Stimulated activated CD8-positive, alpha-beta memory T cell treated with anti-CD3 and anti-CD28 coated beads, Interleukin-7, amount 100 ng/mL, for 24 hours (primary cell): ENCODE measurements around the gene TLE6.
A peak's percentile ranks its signal among the peaks of the same experiment; 100 is the strongest.
"Not testable (repeated sequence)": the region's sequence is repeated elsewhere in the genome, so short reads cannot be mapped to it uniquely, and the experiment has no call there.

Experiments
- DNase-seq: peaks from one replicate; pipeline ENCODE4 v3.0.0-alpha.2; 2020; ENCODE audit warnings: low read depth

Gene TLE6

DNA sequence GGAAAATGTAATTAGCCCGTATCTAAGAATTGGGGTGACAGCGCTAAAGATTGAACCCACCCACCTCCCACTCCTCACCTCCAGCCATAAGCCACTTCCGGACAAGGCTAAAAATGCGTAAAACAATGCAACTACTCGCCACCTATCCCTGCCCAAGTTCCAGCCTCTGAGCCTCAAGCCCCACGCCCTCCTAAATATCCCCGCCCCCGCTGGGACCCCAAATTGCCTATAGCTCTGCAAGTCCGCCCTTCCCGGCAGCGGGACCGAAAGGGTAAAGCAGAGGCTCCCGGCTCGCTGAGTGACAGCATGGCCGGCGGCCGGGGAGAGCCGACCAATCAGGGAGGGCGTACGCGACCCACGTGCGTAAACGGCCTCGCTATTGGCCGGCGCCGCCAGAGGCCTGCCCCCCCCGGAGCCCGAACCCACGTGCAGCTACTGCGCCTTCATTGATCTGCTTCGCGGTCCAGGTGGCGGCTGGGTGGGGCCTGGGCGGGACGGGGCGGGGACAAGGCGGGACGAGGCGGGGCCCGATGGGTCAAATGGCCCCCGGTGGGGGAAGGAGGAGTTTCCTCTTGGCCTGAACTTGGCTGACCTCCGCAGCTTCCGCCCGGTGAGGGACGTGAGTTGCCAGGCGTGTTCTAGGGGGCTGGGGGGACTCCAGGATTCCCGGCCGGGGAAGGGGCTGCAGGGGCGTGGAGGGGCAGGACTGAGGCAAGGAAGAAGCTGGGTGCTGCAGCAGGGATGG, at the start of gene TLE6:
TLE6 (plus strand) TSS at position 564 of the 745 bp plus-strand sequence. CDS start 670 bp downstream, outside the sequence.
- DNase-seq, result peak; percentile 79

DNA sequence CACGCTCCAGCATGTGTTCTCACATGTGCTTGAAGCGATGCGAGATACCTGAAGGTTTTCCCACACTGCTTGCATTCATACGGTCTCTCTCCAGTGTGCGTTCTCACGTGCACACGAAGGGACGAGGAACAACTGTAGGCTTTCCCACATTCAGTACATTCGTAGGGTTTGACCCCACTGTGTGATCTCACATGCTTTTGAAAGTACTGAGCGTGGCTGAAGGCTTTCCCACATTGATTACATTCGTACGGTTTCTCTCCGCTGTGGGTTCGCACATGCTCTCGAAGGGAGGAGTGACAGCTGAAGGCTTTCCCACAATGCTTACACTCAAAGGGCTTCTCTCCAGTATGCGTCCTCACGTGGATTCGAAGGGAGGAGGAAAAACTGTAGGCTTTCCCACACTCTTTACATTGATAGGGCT, 43.9 kb upstream of the TLE6 start:
- DNase-seq, result no peak

DNA sequence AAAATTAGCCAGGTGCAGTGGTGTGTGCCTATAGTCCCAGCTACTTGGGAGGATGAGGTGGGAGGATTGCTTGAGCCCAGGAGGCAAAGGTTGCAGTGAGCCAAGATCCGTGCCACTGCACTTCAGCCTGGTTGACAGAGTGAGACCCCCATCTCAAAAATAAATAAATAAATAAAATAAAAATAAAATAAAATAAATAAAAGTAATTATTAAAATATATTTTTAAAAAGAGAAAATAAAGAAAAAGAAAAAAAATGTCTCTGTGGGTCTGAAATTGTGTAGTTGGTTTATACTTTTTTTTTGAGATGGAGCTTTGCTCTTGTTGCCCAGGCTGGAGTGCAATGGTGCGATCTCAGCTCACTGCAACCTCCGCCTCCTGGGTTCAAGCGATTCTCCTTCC, 41.5 kb upstream of the TLE6 start:
- not testable (repeated sequence) for DNase-seq

DNA sequence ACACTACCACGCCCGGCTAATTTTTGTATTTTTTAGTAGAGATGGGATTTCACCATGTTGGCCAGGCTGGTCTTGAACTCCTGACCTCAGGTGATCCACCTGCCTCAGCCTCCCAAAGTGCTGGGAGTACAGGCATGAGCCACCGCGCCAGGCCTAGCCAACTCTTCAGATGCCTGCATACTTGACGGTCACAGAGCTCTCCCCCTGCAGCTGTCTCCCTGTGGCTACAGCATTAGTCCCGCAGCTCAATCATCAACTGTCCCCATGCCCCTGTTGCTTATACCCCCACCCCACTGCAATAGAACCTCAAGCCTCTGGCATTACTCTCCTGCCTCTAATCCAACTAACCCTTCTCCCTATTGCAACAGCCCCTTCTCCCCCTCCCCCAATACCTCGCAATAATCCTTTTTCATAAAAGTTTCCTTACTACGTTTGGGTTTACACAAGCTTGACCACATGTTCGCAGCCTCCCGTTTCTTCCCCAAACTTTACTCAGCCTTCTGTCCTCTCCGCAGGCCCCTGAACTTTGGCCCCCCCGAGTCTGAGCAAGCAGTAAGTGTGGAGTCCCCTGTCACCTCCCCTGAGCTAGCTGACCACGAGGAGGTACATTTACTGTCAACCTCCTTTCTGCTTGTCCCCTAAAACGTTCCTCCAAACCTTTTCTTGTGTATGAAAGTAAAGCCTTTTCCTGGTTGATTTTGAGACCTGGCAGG, 34.3 kb upstream of the TLE6 start:
- no peak for DNase-seq

DNA sequence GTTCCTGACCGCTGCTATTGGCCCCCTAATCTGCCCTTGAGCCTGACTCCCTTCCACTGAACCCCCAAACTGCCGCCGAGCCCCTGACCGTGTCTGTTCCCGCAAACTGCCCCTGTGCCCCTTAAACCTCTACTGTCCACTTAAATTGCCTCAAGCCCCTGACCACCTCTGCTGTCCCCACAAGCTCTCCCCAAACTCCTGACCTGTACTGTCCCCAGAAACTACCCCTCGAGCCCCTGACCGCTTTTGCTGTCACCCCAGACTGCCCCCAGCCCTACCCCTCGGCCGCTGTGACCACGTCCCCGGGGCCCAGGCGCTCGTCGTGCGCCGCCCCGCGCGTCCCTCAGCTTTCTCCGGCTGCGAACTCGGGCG, 33.0 kb upstream of the TLE6 start:
- no peak for DNase-seq

DNA sequence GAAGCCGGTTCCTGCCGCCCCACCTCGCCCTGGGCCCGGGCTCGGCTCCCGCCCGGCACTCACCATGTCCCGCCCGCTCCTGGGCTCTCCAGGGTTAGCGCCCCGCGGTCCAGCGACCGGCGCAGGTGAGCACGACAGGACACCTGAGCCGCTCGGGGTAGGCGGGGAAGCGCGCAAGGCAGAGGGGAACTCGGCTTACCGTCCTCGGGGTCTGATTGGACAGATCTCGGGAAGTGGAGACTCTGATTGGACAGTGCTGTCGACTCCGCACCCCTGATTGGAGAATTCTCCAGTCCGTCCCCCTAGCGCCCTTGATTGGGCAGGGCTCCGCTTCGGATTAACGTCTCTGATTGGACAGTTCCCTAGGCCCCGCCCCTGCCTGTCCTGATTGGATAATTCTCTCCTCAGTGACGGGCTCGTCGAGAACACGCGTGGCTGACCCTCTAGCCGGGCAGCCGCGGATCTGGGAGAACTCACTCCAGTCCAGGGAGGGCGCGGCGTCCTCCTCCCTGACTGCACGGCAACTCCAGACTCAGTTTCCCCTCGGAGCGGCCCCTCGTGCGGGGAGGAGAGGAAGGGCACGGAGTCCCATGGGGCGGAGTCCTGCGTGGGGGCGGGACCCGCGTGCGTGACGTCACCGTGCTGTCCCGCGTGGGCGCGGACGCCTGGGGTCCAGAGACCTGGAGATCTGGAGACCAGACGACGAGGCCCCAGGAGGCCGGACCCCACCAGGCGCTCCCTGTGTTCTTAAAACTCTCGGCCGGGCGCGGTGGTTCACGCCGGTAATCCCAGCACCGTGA, 32.4 kb upstream of the TLE6 start, which contains the start of gene ZNF77:
ZNF77 (minus strand) TSS at position 197 of the 800 bp plus-strand sequence; CDS start at position 66, 131 bp downstream.
- peak; percentile 97 for DNase-seq

DNA sequence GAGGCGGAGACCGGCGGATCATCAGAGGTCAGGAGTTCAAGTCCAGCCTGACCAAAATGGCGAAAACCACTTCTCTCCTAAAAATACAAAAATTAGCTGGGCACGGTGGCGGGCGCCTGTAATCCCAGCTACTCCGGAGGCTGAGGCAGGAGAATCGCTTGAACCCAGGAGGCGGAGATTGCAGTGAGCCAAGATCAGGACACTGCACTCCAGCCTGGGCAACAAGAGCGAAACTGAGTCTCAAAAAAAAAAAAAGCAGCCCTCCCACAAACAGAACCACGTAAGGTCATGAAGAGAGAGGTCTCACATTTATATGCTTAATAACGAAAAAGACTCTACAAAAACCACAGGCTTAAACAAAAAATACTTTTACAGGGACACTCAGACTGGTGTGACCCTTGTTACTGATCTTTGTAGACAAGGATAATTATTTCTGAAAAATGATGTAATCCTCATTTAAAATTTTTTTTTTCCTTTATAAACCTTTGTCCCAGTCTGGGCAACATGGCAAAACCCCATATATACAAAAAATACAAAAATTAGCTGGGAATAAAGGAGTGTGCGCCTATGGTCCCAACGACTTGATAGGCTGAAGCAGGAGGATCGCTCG, 31.7 kb upstream of the TLE6 start:
- no peak for DNase-seq

DNA sequence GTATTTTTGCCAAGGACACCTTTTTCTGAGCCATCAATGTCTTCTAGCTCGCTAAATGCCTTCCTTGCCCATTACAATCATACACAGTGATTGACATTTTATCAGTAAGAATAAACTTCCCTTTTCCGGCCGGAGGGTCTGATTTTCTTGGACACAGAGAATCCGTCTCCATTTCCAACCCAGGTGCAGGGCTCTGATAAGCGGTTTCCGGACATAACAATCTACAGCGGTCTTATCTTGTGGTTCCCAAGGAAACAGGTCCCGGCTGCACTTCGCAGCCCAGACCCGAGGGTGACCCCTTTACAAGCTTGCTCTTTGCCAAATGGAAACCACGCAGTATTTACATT, 27.5 kb upstream of the TLE6 start:
- no peak for DNase-seq

DNA sequence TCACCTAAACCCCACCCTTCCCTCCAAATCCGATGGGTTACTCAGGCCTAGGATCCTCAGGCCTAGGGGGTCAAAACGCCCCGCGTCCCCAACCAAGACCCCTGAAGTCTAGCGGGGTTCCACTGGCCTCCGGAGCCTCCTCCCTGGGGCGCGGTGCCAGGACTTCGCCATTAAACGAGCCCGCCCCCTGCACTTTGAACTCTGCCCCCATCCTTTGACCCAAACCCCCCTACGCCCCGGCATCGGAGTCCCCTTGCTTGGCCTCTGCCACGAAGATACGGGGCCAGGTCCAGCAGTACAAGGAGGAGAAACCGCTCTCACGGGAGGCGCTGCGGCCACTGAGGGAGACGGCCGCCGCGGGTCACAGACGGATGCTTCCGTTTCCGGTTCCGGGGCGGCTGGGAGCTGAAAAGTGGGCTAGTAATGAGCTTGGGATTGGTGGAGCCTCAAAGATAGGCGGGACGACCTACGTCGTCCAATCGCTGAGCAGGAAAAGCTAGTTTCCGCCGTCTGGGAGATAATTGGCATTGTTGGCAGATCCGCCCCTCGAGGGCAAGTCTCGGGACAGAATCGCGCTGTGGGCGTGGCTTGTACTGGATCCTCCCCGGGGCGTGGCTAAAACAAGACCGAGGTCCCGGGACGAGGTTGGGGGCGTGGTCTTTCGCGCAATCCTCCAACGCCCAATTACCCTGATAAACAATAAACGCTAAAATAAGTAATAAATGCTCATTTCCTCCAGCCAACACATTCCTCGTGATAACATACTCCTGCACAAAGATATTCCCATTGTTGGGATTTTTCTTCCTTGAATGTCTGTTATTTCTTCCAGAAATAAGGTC, 26.9 kb upstream of the TLE6 start:
- peak; percentile 100 for DNase-seq

DNA sequence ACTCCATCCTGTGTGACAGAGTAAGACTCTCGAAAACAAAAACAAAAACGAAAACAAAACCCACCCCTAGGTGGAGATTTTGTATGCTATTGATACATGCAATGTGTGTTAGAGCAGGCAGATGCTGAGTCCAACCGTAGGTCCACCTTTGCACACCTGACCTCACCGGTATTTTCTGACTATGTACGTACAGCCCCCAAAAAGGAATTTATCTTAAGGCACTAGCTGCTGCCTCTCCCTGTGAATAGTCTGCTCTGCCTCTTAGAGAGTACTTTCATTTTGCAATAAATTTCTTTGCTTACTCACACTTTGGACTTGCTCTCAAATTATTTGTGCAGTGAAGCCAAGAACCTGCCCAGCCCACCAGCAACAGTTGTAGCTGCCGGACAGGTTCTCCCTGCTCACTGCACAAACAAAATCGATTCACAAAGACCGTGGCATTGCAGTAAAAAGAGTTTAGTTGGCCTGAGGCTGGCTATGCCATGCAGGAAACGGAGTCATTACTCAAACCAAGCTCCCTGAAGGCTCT, 24.3 kb upstream of the TLE6 start:
- DNase-seq, result no peak

DNA sequence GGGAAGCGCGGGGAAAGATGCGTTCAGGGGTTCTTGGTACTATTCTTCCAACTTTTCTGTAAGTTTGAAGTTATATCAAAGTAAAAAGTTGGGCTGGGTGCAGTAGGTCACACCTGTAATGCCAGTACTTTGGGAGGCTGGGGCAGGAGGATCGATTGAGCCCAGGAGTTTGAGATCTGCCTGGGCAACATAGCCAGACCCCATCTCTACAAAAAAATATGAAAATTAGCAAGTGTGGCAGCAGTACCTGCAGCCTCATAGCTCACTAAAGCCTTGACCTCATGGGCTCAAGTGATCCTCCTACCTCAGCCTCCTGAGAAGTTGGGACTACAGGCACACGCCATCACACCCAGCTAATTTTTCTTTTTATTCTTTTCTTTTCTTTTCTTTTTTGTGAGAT, 20.2 kb upstream of the TLE6 start:
- no peak for DNase-seq

DNA sequence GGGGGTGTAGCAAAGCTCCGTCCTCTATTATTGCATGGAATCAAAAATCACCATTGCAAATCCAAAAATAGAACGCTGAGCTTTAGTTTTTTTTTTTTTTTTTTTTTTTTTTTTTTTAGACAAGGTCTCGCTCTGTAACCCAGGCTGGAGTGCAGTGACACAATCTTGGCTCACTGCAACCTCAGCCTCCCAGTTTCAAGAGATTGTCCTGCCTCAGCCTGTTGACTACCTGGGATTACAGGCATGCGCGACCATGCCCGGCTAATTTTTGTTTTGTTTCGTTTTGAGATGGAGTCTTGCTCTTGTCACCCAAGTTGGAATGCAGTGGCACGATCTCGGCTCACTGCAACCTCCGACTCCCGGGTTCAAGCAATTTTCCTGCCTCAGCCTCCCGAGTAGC, 17.2 kb upstream of the TLE6 start:
- no peak for DNase-seq

DNA sequence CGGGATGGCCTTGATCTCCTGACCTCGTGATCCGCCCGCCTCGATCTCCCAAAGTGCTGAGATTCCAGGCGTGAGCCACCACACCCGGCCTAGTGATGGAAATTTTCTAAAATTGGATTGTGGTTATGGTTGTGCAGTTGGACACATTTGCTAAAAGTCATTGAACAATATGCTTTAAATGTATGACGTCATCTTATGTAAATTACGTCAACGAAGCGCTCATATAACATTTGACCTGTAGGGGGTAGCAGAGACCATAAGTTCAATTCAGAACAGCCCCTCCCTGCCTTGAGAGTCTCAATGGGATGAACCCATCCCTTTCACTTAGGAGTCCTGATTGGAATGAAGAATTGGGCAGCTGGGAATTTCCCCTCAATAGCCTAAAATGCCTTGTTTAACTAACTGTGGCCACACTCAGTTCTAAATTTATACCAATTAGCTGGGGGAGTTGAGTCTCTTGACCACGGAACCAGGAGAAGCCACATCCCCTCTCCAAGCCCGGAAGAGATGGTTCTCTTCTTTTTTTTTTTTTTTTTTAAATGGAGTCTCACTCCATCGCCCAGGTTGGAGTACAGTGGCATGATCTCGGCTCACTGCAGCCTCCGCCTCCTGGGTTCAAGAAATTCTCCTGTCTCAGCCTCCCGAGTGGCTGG, 15.2 kb upstream of the TLE6 start:
- DNase-seq, result no peak

DNA sequence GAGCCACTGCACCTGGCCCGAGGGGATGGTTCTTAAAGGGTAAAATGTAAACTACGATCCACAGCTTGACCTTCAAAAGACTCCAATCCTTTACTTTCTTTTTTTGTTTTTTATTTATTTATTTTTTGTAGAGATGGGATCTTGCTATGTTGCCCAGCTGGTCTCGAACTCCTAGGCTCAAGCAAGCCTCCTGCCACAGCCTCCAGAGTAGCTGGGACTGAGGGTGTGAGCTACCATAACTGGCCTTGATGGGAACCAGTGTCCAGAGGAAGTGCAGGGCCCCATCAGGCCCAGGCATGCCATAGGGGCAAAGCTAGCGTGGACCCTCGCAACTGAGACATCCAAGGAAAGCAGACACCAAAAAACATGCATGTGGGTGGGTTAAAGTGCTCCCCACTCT, 14.2 kb upstream of the TLE6 start:
- no peak for DNase-seq

DNA sequence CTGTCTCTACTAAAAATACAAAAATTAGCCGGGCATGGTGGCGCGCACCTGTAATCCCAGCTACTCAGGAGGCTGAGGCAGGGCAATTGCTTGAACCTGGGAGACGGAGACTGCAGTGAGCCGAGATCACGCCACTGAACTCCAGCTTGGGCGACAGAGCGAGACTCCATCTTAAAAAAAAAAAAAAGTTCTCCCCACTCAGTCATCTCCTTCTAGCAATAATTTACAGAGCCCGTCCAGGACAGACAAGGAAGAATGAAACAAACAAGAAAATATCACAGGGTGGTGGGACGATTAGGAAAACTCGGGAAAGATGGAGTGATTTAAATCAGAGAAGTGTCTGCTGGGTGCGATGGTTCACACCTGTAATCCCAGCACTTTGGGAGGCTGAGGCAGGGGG, 13.7 kb upstream of the TLE6 start:
- not testable (repeated sequence) for DNase-seq

DNA sequence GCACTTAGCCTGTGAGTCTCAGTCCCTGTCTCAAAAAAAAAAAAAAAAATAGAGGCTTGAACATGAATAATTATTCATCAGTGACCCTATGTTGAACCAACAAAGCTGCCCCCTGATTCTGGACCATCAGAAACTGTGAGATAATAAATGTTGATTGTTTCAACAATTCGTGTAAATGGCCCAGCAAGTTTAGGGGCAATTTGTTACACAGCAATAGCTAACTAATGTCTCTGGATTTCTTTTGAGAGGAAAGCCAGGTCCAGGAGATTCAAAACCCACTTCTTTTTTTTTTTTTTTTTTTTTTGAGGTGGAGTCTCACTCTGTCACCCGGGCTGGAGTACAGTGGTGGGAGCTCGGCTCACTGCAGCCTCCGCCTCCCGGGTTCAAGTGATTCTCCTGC, 12.5 kb upstream of the TLE6 start:
- no peak for DNase-seq

DNA sequence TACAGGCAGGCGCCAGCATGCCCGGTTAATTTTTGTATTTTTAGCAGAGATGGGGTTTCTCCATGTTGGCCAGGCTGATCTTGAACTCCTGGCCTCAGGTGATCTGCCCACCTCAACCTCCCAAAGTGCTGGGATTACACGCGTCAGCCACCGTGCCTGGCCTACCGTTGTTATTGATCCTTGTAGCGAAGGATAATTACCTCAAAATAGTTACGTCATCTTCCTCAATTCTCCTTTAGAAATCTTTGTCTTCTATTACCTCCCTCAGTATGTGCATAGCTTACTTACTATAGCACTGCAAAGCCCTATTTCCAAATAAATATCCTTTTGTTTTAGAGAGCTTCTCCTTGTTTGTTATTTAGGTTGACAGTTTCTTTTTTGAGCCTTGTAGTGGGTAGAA, 9.4 kb upstream of the TLE6 start:
- no peak for DNase-seq

DNA sequence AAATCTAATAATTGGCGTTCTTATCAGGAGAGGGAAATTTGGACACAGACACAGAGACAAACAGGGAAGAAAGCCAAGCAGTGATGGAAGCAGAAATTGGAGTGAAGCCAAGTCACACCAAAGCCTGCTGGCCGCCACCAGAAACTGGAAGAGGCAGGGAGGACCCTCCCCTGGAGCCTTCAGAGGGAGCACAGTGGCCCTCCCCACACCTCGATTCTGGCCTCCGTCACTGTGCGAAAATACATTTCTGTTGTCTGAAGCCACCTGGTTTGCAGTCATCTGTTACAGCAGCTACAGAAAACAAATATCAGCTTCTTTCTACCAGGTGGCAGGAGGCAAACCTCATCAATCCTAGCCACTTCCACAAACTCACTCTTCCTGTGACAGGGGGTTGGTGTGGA, 8.3 kb upstream of the TLE6 start:
- no peak for DNase-seq

DNA sequence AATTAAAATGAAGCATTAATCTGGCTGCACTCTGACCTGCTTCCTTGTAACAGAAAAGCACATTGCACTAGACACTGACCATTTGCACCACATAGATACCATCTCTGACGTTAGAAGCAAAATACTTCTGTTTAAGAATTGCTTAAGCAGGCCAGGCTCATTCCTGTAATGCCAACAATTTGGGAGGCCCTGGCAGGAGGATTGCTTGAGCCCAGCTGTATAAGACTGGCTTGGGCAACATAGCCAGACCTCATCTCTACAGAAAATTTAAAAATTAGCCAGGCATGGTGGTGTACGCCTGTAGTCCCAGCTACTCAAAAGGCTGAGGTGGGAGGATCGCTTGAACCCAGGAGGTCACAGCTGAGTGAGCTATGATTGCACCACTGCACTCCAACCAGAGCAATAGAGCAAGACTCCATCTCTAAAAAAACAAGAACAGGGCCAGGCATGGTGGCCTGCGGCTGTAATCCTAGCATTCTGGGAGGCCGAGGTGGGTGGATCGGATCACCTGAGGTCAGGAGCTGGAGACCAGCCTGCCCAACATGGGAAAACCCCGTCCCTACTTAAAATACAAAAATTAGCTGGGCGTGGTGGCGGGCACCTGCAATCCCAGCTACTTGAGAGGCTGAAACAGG, 7.0 kb upstream of the TLE6 start:
- no peak for DNase-seq

DNA sequence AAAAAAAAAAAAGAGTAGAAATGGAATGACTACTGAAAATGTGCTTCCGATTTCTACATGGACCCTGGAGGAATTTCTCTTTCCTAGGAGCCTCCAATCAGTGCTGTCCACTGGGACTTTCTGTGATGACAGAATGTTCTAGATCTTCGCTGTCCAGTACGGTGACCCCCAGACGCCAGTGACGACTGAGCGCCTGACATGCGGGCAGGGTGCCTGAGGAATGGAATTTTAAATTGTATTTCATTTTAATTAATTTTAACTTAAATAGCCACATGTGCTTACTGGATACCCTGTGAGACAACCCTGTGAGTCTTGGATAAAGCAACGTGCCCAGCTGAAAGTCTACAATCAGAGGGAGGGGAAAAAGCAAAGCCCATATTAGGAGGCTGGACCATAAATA, 4.1 kb upstream of the TLE6 start:
- DNase-seq, result no peak
